Kidney epithelial cell (primary cell): ENCODE results near the gene PDAP1. TPM values are rescaled to one million over a fixed set of nuclear protein-coding genes. Genes with fewer than 3 reads are reported as not detected.

ENCODE experiments used
- DNase-seq: peaks from one replicate; pipeline ENCODE4 v3.0.0-alpha.2; 2010; ENCODE audit warnings: low read depth
- H3K27me3 ChIP-seq: 2 replicates; pipeline ENCODE4 v1.6.0; 2011; ENCODE audit warnings: low read length; ENCODE audit not compliant: control insufficient read depth, insufficient read depth
- H3K36me3 ChIP-seq: 2 replicates; pipeline ENCODE4 v1.5.1; 2011; ENCODE audit warnings: low read length; ENCODE audit not compliant: control insufficient read depth, insufficient read depth
- H3K4me3 ChIP-seq: 2 replicates; pipeline ENCODE4 v1.5.1; 2011; ENCODE audit warnings: low read depth, mild to moderate bottlenecking, control low read depth, low read length
- total RNA-seq: library from RNA; depleted of rRNA; stranded (reverse); fragments of >200 nt; gene quantifications from 2 replicates; pipeline ENCODE4 v1.2.3, GENCODE V29; 2015
- TF ChIP-seq, protein P1 (sequence below): IDR thresholded peaks from 2 replicates; pipeline ENCODE4 v1.5.1; 2011; ENCODE audit warnings: mild to moderate bottlenecking, moderate library complexity, low read length, control low read depth, inconsistent platforms; ENCODE audit not compliant: insufficient read depth, poor library complexity, severe bottlenecking

The PDAP1 gene
- total RNA-seq, 1 donor from 2014 or later: 133 TPM

GRCh38 chr7:99386584-99387238, 21.7 kb downstream of the PDAP1 start:
- DNase-seq: no peak
- peaks cover 6% of the 10 kb centered on the region for H3K36me3 ChIP-seq

GRCh38 chr7:99385564-99385963, 22.8 kb downstream of the PDAP1 start:
- peaks cover 2% of the 10 kb centered on the region for H3K36me3 ChIP-seq
- TF ChIP-seq, protein P1, sequence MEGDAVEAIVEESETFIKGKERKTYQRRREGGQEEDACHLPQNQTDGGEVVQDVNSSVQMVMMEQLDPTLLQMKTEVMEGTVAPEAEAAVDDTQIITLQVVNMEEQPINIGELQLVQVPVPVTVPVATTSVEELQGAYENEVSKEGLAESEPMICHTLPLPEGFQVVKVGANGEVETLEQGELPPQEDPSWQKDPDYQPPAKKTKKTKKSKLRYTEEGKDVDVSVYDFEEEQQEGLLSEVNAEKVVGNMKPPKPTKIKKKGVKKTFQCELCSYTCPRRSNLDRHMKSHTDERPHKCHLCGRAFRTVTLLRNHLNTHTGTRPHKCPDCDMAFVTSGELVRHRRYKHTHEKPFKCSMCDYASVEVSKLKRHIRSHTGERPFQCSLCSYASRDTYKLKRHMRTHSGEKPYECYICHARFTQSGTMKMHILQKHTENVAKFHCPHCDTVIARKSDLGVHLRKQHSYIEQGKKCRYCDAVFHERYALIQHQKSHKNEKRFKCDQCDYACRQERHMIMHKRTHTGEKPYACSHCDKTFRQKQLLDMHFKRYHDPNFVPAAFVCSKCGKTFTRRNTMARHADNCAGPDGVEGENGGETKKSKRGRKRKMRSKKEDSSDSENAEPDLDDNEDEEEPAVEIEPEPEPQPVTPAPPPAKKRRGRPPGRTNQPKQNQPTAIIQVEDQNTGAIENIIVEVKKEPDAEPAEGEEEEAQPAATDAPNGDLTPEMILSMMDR: no peak
- no peaks in the 10 kb centered on the region for H3K27me3 ChIP-seq
- no peak for DNase-seq
- H3K4me3 ChIP-seq: no peak overlapping the region

More at GRCh38 chr7:99386584-99387238, 21.7 kb downstream of the PDAP1 start:
- no peaks in the 10 kb centered on the region for H3K27me3 ChIP-seq
- TF ChIP-seq, protein P1: peak; percentile 31
- no peak overlapping the region for H3K4me3 ChIP-seq

GRCh38 chr7:99384523-99384922, 23.9 kb downstream of the PDAP1 start:
- TF ChIP-seq, protein P1: no peak
- H3K36me3 ChIP-seq: no peaks in the 10 kb centered on the region
- H3K27me3 ChIP-seq: no peaks in the 10 kb centered on the region
- no peak for DNase-seq
- no peak overlapping the region for H3K4me3 ChIP-seq

- H3K27me3 ChIP-seq: no peaks in the 10 kb centered on the region
- no peak for DNase-seq
- TF ChIP-seq, protein P1: no peak
- no peaks in the 10 kb centered on the region for H3K36me3 ChIP-seq
- no peak overlapping the region for H3K4me3 ChIP-seq
These were observed 24.5 kb downstream of the PDAP1 start for GRCh38 chr7:99383791-99384370.

GRCh38 chr7:99383203-99383602, 25.2 kb downstream of the PDAP1 start:
- no peak overlapping the region for H3K4me3 ChIP-seq
- no peaks in the 10 kb centered on the region for H3K27me3 ChIP-seq
- no peaks in the 10 kb centered on the region for H3K36me3 ChIP-seq
- no peak for DNase-seq
- TF ChIP-seq, protein P1: no peak
